Measurements from ENCODE around the gene TAS2R38. TPM values are rescaled to one million over a fixed set of nuclear protein-coding genes. Genes with fewer than 3 reads are reported as not detected.

TAS2R38 gene
- total RNA-seq, 1 experiment from 2014 or later = not detected

DNA sequence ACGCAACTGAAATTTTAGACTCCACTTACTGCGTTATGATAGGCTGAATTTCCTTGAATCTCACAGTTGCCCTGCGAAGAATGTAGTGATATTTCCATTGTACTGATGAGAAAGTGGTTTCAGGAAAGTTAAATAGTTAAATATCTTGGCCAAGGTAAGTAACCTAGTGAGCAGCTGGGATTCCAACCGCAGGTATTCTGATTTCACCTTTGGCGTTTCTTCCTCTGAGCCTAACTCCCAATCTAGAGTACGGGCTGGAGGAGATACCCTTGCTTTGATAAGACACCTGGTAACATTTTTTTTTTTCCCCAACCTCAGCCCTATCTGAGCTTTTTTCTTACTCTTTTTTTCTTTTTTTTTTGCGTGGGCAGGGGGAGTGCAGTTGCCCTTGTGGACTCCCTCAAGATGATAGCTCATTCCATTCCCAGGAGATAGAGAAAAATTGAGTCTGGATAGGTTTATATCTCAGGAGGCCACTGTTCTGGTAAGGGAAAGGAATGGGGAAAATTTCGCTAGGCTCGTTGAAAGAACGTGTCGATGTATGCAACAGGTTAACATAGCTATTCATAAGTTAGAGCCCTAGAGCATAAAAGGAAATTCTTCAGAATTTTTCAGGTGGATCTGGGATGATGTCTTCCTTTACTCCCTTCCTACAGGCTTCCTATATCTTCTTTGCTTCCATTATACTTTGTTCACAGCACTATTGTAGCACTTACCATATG lies 3.1 kb upstream of the TAS2R38 start:
- DNase-seq (ENCODE audit: extremely low read depth, low read depth) = no peak

GRCh38 chr7:141975806-141976523 lies 2.4 kb upstream of the TAS2R38 start:
- DNase-seq (ENCODE audit: extremely low read depth, low read depth) = peak; percentile 65

DNA sequence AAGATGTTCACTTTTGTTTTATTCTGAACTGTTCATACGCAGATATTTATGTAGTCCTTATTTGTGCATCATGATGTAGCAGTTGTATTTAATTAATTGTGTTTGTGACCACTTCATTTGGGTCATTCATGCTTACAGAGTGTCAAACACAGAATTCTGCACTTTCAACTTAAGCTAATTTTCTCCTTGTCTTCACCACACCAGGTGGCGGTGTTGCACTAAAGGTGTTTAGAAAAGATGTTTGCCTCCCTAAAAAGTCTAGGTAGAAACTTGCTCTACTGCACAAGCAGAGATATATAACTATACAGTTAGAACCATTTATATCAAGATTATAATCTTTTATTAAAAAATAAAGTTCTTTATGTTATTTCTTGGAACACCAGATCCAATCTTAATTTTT lies 1.3 kb upstream of the TAS2R38 start:
- DNase-seq (ENCODE audit: extremely low read depth, low read depth) = no peak

DNA sequence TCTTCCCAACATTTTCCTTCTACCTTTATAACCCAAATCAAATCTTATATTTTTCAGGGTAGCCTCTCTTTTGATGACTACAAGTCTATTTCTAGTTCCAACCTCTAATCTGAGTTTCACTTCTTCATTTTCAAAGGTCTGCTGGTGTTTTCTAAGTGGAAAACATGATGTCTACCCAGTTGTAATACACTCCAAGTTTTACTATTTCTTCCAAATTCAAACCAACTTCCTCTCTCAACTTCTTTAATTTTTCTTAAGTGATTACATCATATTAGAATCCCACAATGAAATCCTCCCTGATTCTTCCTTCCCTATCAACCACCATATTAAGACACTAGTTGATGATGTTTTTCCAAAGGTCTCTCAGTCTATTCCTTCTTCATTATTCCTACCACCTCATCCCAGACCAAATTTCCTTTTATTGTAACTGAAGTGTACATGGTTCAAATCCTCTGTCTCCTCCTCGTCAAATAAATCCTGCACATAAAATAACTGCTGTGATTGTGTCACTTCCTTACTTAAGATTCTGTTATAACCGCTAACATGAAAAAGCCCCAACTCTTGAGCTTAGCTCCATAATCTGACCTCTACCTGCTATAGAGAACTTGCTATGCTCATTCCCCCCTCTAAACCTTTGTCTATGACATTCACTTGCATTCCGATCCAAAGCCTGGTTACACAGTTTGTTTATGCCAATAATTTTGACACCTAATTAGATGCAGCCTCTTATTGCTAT lies 12.7 kb downstream of the TAS2R38 start:
- DNase-seq (ENCODE audit: extremely low read depth, low read depth) = no peak

GRCh38 chr7:141956084-141956483 lies 17.5 kb downstream of the TAS2R38 start:
- DNase-seq (ENCODE audit: extremely low read depth, low read depth) = no peak

DNA sequence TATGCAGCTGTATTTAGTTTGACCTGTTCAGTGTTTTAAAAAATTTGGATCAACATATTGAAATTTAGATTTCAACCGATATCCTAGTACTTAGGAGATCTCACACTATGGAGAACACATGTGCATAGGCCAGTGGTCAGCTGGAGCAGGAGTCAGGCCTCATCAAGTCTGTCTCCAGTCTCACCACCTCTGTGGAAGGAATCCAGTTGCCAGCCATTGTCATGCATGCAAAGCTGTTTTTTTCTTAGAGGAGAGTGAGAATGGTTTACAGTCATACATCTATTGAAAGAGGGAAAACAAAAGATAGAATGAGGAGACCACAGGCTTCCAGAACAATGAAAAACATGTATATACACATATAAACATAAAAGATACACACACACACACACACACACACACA lies 19.2 kb downstream of the TAS2R38 start:
- no peak for DNase-seq (ENCODE audit: extremely low read depth, low read depth)

GRCh38 chr7:141952461-141952860 lies 21.1 kb downstream of the TAS2R38 start:
- DNase-seq (ENCODE audit: extremely low read depth, low read depth) = no peak

- no peak for DNase-seq (ENCODE audit: extremely low read depth, low read depth)
These were observed 22.8 kb downstream of the TAS2R38 start for GRCh38 chr7:141950806-141951205.

DNA sequence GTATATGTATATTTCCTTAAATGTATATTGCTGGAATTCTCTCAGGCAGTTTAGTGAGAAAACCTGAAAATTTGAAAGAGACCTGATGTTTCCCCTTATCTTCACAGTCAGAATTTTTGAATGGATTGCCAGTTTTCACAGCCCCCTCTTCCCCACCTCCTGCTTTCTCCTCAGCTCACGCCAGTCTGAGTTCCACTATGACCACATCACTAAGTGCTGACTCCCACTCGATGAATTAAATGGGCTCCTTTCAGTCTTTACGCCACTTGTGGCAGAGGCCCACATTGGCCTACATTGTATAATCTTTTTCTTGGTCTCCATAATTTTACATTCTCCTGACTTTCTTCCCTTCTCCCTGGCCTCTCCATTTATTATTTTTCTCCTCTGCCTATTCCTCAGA lies 23.7 kb downstream of the TAS2R38 start:
- no peak for DNase-seq (ENCODE audit: extremely low read depth, low read depth)

- DNase-seq (ENCODE audit: extremely low read depth, low read depth) = no peak
These were observed 24.1 kb downstream of the TAS2R38 start for GRCh38 chr7:141949451-141949850.

- DNase-seq (ENCODE audit: extremely low read depth, low read depth) = no peak
These were observed 24.6 kb downstream of the TAS2R38 start for GRCh38 chr7:141949021-141949420.

DNA sequence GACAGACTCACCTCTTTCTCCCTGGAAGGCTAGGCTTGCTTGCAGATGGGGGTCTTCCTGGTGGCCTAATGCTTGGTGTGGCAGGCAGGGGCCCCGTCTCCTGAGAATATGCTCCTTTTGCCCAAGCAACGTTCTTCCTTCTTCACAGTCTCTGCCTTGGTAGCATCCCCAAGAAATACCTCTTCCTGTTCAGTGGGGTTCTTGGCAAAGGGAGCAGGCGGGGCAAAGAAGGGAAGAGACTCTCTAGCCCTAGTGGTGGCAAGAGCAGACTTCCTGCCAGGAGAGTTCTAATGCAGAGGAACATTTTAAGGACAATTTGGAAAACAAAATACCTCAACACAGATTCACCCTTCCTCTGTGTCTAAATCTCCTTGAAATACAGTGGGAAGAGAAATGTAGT lies 26.8 kb downstream of the TAS2R38 start, which contains the start of gene CLEC5A:
CLEC5A (minus strand) TSS at position 179 of the 400 bp plus-strand sequence. CDS start 682 bp downstream, outside the sequence.
- no peak for DNase-seq (ENCODE audit: extremely low read depth, low read depth)

DNA sequence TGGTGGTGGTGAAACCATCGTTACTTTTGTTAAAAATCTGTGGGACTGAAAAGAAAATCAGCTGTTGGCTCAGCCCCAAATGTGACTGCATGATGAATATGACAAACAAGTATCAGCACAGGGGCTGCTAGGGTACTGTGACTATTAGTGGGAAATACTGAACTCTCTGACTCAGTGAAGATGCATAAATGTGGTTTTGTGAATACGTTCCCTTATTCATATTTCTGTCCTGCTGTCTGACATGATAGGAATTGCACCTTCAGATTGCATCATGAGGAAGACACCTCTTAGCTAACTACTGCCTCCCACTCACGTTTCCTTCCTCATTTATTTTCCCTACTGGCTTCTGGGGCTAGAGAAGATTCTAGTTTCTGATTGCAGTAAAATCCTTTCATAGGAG lies 28.2 kb downstream of the TAS2R38 start:
- DNase-seq (ENCODE audit: extremely low read depth, low read depth) = no peak

GRCh38 chr7:141944811-141945210 lies 28.8 kb downstream of the TAS2R38 start:
- DNase-seq (ENCODE audit: extremely low read depth, low read depth) = no peak

DNA sequence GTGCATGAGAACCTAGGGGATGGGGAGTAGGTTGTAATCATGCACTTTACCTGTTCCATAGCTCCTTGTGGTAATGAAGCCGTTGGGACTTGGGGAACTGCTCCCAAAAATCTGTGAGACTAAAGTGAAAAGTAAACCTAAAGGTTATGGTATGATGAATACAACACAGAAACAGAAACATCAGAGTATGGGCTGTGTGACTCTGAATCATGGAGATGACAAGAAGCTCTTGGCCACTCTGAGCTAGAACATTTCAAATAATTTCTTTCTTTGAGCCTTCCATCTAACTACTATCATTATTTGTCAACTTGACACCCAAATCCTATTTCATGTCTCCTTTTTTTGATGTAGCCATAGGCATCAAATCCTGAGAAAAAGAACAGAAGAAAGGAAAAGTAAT lies 29.7 kb downstream of the TAS2R38 start:
- no peak for DNase-seq (ENCODE audit: extremely low read depth, low read depth)

DNA sequence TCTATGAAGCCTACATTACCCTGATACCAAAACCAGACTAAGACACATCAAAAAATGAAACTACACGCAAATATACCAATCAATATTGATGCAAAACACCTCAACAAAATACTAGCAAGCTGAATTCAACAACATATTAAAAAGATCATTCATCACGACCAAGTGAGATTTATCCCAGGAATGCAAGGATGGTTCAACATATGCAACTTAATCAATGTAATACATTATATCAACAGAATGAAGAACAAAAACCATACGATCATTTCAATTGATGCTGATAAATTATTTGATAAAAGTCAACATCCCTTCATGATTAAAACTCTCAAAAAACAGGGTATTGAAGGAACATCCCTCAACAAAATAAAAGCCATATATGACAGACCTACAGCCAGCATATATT lies 32.5 kb downstream of the TAS2R38 start:
- no peak for DNase-seq (ENCODE audit: extremely low read depth, low read depth)

DNA sequence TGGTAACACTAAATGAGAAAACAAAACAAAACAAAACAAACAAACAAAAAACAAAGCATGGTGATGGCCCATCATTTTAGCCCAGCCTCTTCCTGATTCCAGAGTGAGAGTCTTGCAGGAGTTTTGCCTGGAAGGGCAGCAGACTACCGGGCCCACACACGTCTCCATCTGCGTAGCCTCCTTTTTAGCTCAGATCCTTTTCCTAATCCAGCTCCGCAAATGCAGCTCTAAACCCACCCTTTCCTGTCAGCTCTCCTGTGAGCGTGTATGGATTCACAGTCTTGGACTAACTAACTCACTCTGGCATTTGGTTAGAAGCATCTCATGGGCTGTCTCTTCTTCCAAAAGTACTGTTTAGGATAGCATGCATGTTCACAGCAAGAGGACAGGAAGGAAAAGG lies 43.4 kb downstream of the TAS2R38 start:
- DNase-seq (ENCODE audit: extremely low read depth, low read depth) = no peak

- no peak for DNase-seq (ENCODE audit: extremely low read depth, low read depth)
These were observed 44.8 kb downstream of the TAS2R38 start for GRCh38 chr7:141928845-141929195.

DNA sequence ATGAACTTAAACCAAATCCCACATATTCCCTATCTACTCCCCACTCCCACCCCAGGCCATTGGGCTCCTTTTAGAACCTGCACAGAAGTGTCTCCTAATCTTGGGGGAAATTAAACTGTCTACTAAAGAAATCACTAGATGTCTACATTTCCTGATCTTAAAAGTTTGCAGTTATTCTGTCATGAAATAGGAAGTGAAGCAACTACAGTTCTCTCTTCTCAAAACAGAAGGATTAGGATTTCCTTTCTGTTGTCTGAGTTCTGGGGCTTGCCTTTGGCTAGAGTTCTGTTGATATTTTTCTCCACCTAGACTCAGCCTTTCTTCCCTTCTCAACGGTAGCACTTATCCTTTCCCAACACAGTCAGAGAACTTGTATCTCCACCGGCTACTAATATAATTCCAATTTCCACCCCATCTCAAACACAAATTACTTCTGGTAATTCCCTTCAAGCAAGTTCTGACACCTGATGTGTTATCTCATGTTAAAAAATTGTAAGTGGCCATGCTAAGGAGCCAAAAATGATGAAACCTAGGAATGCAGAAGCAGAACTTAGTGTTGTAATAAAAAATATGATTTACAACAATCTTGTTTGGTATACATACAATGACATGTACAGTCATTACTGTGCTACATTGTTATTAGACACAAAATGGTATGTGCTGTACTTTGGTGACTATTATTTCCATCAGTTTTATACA lies 45.3 kb downstream of the TAS2R38 start:
- DNase-seq (ENCODE audit: extremely low read depth, low read depth) = no peak
